Measurements from ENCODE around the gene EPB41L3.

The EPB41L3 gene

GRCh38 chr18:5484526-5484925 lies 59.3 kb downstream of the EPB41L3 start:
- TF ChIP-seq REST (IDR thresholded peaks at IDR 0.05; ENCODE audit: low read depth) (no peak), CREB1 (IDR thresholded peaks at IDR 0.05; ENCODE audit: low read depth) (no peak), NFIC (IDR thresholded peaks at IDR 0.05) (no peak), MAX (IDR thresholded peaks at IDR 0.05) (no peak), FOXM1 (IDR thresholded peaks at IDR 0.05; ENCODE audit: borderline replicate concordance, low read depth) (no peak), ZBTB7A (IDR thresholded peaks at IDR 0.05; ENCODE audit: low read depth) (no peak), EP300 (IDR thresholded peaks at IDR 0.05; ENCODE audit: borderline replicate concordance) (no peak), EGR1 (IDR thresholded peaks at IDR 0.05) (no peak), USF1 (IDR thresholded peaks at IDR 0.05) (no peak), CEBPB (IDR thresholded peaks at IDR 0.05) (no peak), RAD21 (IDR thresholded peaks at IDR 0.05; ENCODE audit: low read depth) (no peak), TCF12 (IDR thresholded peaks at IDR 0.05; ENCODE audit: low read depth) (no peak), YY1 (IDR thresholded peaks at IDR 0.05; ENCODE audit: low read depth) (no peak), TAF1 (IDR thresholded peaks at IDR 0.05; ENCODE audit: low read depth) (no peak), TEAD4 (IDR thresholded peaks at IDR 0.05) (no peak)

GRCh38 chr18:5481621-5482020 lies 62.2 kb downstream of the EPB41L3 start:
- no peak for TF ChIP-seq TCF12 (IDR thresholded peaks at IDR 0.05; ENCODE audit: low read depth)
- no peak for TF ChIP-seq EGR1 (IDR thresholded peaks at IDR 0.05)
- TF ChIP-seq RAD21 (IDR thresholded peaks at IDR 0.05; ENCODE audit: low read depth), result no peak
- no peak for TF ChIP-seq CEBPB (IDR thresholded peaks at IDR 0.05)
- no peak for TF ChIP-seq TEAD4 (IDR thresholded peaks at IDR 0.05)
- no peak for TF ChIP-seq USF1 (IDR thresholded peaks at IDR 0.05)

- no peak for TF ChIP-seq CREB1 (IDR thresholded peaks at IDR 0.05; ENCODE audit: low read depth)
- TF ChIP-seq EP300 (IDR thresholded peaks at IDR 0.05; ENCODE audit: borderline replicate concordance), result no peak
- no peak for TF ChIP-seq USF1 (IDR thresholded peaks at IDR 0.05)
- TF ChIP-seq TEAD4 (IDR thresholded peaks at IDR 0.05), result no peak
- no peak for TF ChIP-seq NFIC (IDR thresholded peaks at IDR 0.05)
- TF ChIP-seq REST (IDR thresholded peaks at IDR 0.05; ENCODE audit: low read depth), result no peak
- TF ChIP-seq TAF1 (IDR thresholded peaks at IDR 0.05; ENCODE audit: low read depth), result no peak
- no peak for TF ChIP-seq YY1 (IDR thresholded peaks at IDR 0.05; ENCODE audit: low read depth)
- TF ChIP-seq ZBTB7A (IDR thresholded peaks at IDR 0.05; ENCODE audit: low read depth), result no peak
- no peak for TF ChIP-seq EGR1 (IDR thresholded peaks at IDR 0.05)
- TF ChIP-seq RAD21 (IDR thresholded peaks at IDR 0.05; ENCODE audit: low read depth), result no peak
- TF ChIP-seq MAX (IDR thresholded peaks at IDR 0.05), result no peak
- TF ChIP-seq FOXM1 (IDR thresholded peaks at IDR 0.05; ENCODE audit: borderline replicate concordance, low read depth), result no peak
- no peak for TF ChIP-seq CEBPB (IDR thresholded peaks at IDR 0.05)
- no peak for TF ChIP-seq TCF12 (IDR thresholded peaks at IDR 0.05; ENCODE audit: low read depth)
Observed at GRCh38 chr18:5478261-5478660, 65.5 kb downstream of the EPB41L3 start.

GRCh38 chr18:5476961-5477800 lies 66.6 kb downstream of the EPB41L3 start:
- no peak for TF ChIP-seq MAX (IDR thresholded peaks at IDR 0.05)
- TF ChIP-seq RAD21 (IDR thresholded peaks at IDR 0.05; ENCODE audit: low read depth), result no peak
- no peak for TF ChIP-seq EP300 (IDR thresholded peaks at IDR 0.05; ENCODE audit: borderline replicate concordance)
- TF ChIP-seq TAF1 (IDR thresholded peaks at IDR 0.05; ENCODE audit: low read depth), result no peak
- TF ChIP-seq CREB1 (IDR thresholded peaks at IDR 0.05; ENCODE audit: low read depth), result no peak
- no peak for TF ChIP-seq ZBTB7A (IDR thresholded peaks at IDR 0.05; ENCODE audit: low read depth)
- TF ChIP-seq TCF12 (IDR thresholded peaks at IDR 0.05; ENCODE audit: low read depth), result no peak
- TF ChIP-seq EGR1 (IDR thresholded peaks at IDR 0.05), result no peak
- TF ChIP-seq YY1 (IDR thresholded peaks at IDR 0.05; ENCODE audit: low read depth), result no peak
- TF ChIP-seq REST (IDR thresholded peaks at IDR 0.05; ENCODE audit: low read depth), result no peak

Measured in Ishikawa (cell line).